GM12875 (cell line): ENCODE results near the gene MEF2D.

ENCODE experiments used
- H3K4me3 ChIP-seq: one replicate; pipeline ENCODE4 v1.5.1; 2011; ENCODE audit warnings: low read depth, low read length, control low read depth
- TF ChIP-seq, protein P1 (sequence below): IDR thresholded peaks from 2 replicates; pipeline ENCODE4 v1.5.1; 2011; ENCODE audit warnings: low read depth, mild to moderate bottlenecking, control low read depth, inconsistent platforms, low read length, moderate library complexity, borderline replicate concordance; ENCODE audit not compliant: insufficient read depth

Gene MEF2D

DNA sequence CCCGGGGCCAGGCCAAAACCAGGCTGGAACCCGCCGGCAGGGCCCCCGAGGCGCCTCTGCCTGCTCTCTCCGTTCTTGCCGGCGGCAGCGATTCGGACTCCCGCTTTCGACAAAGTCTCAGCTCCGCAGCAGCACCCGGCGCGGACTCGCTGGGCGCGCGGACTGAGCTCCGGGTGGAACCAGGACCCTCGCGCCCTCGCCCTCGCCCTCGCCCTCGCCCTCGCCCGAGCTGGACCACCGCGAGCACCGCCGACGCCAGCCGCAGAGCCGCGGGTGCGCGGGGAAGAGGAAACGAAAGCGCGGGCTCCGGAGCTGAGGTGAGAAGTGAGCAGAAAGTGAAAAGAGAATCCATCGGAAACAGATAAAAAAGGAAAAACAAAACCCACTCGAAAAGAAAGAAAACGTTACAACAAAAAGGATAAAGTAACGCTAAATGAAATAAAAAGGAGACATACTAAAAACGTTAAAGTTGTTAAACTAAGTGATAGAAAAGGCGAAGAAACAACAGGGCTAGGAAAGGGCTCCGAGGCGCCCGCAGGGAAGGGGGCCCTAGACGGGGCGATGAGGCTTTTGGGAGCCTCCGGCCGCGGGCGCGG lies 64.9 kb downstream of the MEF2D start:
- TF ChIP-seq, protein P1, sequence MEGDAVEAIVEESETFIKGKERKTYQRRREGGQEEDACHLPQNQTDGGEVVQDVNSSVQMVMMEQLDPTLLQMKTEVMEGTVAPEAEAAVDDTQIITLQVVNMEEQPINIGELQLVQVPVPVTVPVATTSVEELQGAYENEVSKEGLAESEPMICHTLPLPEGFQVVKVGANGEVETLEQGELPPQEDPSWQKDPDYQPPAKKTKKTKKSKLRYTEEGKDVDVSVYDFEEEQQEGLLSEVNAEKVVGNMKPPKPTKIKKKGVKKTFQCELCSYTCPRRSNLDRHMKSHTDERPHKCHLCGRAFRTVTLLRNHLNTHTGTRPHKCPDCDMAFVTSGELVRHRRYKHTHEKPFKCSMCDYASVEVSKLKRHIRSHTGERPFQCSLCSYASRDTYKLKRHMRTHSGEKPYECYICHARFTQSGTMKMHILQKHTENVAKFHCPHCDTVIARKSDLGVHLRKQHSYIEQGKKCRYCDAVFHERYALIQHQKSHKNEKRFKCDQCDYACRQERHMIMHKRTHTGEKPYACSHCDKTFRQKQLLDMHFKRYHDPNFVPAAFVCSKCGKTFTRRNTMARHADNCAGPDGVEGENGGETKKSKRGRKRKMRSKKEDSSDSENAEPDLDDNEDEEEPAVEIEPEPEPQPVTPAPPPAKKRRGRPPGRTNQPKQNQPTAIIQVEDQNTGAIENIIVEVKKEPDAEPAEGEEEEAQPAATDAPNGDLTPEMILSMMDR, result no peak
- H3K4me3 ChIP-seq, result no peak overlapping the region

DNA sequence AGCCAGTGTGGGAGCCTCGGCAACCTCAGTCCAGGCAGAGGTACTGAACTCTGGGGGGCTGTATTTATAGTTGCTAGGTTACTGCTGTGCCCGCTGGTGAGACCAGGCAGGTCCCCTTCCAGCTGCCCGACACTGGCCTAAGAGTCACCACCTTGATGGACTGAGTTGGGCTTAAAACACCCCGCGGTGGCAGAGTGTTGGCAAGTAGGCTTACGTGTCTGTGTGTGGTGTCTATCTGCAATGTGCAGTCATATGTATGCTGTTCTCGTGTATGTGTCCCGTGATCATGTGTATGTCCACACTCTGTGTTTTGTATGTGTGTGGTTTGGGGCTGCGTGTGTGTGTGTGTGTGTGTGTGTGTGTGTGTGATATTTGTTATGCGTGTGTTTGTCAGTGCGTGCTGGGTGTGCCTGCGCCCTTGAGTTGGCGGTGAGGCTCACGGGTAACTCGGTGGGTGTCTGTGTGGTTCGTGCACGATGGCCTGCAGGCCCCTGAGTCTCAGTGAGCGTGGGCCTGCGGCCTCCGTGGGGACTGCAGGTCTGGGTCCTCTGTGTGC lies 65.5 kb downstream of the MEF2D start:
- no peak overlapping the region for H3K4me3 ChIP-seq
- TF ChIP-seq, protein P1, result no peak

DNA sequence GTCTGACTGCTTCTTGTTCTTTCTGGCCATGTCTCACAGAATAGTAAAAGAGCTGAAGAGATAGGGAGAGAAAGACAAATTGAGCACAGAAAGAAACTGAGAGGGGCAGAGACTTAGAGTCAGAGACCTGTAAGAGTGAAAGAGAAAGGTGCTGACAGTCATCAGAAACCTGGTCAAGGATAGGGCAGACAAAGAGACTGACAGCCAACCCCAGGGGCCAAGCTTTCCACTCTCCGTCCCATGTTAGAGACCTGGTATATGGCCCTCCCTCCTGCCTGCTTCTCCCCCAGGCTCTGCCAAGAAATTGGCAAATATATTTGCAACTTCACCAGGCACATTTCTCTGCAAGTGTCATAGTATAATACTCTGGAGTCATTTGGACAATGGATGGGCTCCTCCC lies 67.0 kb downstream of the MEF2D start:
- TF ChIP-seq, protein P1, result no peak
- H3K4me3 ChIP-seq, result no peak overlapping the region

DNA sequence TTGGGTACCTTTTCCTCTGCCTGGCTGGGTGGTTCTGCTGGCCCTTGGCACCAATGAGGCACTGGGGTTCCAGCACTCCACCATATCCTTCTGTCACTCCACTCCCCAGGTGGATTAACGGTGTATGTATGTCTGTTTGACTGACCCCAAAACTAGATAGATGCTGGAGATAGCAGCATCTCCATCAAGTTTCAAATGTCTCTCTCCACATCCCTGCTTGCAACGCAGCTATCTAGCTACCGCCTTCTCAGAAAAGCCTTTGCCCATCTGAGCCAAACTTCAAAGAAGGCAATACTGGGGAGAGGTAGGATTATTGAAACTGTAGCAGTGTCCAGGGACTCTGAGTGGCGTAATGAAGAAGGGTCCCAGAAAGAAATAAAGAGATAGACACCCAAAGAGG lies 67.5 kb downstream of the MEF2D start:
- TF ChIP-seq, protein P1, result no peak

DNA sequence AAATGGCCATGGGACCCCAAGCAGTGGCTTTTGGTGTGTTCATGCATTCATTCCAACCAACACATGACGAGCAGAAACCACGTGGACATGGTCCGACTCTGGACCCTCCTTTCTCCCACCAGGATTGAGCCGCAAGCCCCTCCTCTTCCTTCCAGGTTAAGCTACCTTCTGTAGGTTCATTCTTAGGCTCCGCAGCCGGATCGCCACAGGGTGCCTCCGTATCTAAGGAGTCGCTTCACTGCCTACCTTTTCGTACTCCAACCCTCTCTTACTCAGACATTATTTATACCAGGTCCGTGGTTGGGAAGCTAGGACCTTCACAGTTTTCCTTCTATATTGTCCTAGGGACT lies 67.9 kb downstream of the MEF2D start:
- H3K4me3 ChIP-seq, result no peak overlapping the region
- TF ChIP-seq, protein P1, result no peak

More for the DNA sequence above, 67.5 kb downstream of the MEF2D start:
- no peak overlapping the region for H3K4me3 ChIP-seq

DNA sequence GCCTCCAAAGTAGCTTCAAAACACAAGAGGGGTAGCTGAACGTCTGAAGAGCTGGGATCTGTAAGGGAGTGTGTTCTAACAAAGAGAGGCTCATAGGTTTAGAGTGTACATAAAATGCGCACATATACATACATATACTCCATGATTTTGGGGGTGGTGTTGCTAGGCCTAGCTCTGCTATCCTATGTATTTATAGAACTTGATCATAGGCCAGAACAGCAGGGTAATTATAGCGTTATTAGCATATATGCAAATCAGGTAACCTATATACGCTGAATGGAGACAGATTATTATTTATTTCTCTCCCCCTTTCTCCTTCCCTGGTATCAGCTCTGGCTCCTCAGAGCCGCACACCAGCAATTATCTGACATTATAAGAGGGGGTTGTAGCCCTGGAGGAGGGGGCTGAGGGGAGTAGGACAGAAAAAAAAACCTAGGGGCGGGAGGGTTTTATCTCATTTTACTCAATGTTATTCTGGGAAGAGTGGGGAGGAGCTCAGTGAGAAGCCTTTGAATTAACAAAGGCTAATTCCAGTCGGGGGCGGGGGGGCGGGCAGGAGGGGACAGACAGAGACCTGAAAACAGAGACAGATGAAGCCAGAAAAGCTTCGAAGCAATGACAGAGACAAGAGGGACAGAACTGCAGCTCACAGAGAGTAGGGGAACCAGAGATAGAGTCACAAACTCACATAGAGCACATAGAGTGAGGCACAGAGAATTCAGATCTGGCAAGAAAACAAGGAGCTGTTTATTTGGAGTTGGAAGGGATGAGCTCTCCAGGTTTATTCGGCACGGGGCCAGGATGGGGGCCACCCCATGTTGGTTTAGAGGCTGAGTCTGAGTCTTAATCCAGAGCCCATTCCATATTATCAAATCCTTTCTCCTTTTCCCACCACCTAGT lies 68.6 kb downstream of the MEF2D start:
- no peak overlapping the region for H3K4me3 ChIP-seq
- TF ChIP-seq, protein P1, result no peak
